ENCODE results near the gene HEPN1.

GRCh38 chr11:124886476-124886875, 32.6 kb upstream of the HEPN1 start:
- TF ChIP-seq CTCF (conservative IDR thresholded peaks at IDR 0.05; ENCODE audit: low read depth, low read length) (no peak), ELK1 (IDR thresholded peaks at IDR 0.05; ENCODE audit: borderline replicate concordance, low read depth, low read length) (no peak), USF2 (IDR thresholded peaks at IDR 0.05; ENCODE audit: low read depth, low read length) (no peak), POLR2A (IDR thresholded peaks at IDR 0.05; ENCODE audit: low read depth, low read length) (no peak), SMC3 (IDR thresholded peaks at IDR 0.05; ENCODE audit: low read depth, low read length) (no peak), RAD21 (IDR thresholded peaks at IDR 0.05; ENCODE audit: low read length) (no peak), CEBPB (IDR thresholded peaks at IDR 0.05; ENCODE audit: low read depth, low read length) (no peak), CHD1 (IDR thresholded peaks at IDR 0.05; ENCODE audit: low read depth, low read length) (no peak), RCOR1 (IDR thresholded peaks at IDR 0.05; ENCODE audit: insufficient replicate concordance, low read length) (no peak), RFX5 (IDR thresholded peaks at IDR 0.05; ENCODE audit: low read depth, low read length) (no peak), MXI1 (IDR thresholded peaks at IDR 0.05; ENCODE audit: borderline replicate concordance, low read depth, low read length) (no peak)

Data from IMR-90 (cell line).